GM19324 (cell line): Measurements from ENCODE around the gene TBC1D16.

Source experiments
- ATAC-seq: cut with Tn5 transposase; IDR thresholded peaks from one replicate; pipeline ENCODE4 v1.9.1; 2021; ENCODE audit warnings: mild to moderate bottlenecking, moderate library complexity; ENCODE audit not compliant: unreplicated experiment, low FRiP score

TBC1D16 gene

GRCh38 chr17:79942591-79943346, 92.9 kb downstream of the TBC1D16 start:
- no peak for ATAC-seq

- ATAC-seq, result no peak
Observed at GRCh38 chr17:79942011-79942405, 93.7 kb downstream of the TBC1D16 start.

- no peak for ATAC-seq
Observed at GRCh38 chr17:79941088-79942010, 94.3 kb downstream of the TBC1D16 start.

- no peak for ATAC-seq
Observed at GRCh38 chr17:79940459-79941087, 95.1 kb downstream of the TBC1D16 start.

GRCh38 chr17:79939755-79940458, 95.8 kb downstream of the TBC1D16 start:
- no peak for ATAC-seq

- ATAC-seq, result no peak
Observed at GRCh38 chr17:79939094-79939435, 96.6 kb downstream of the TBC1D16 start.

- ATAC-seq, result no peak
Observed at GRCh38 chr17:79938336-79939093, 97.2 kb downstream of the TBC1D16 start.

- no peak for ATAC-seq
Observed at GRCh38 chr17:79937391-79938335, 98.0 kb downstream of the TBC1D16 start.

GRCh38 chr17:79936641-79937381, 98.9 kb downstream of the TBC1D16 start:
- no peak for ATAC-seq

GRCh38 chr17:79936050-79936449, 99.6 kb downstream of the TBC1D16 start:
- ATAC-seq, result no peak

- no peak for ATAC-seq
Observed at GRCh38 chr17:79935197-79935885, 100.3 kb downstream of the TBC1D16 start.

GRCh38 chr17:79934653-79934970, 101.1 kb downstream of the TBC1D16 start:
- ATAC-seq, result no peak

GRCh38 chr17:79933863-79934652, 101.6 kb downstream of the TBC1D16 start:
- no peak for ATAC-seq

- ATAC-seq, result no peak
Observed at GRCh38 chr17:79932451-79933306, 103.0 kb downstream of the TBC1D16 start.

- ATAC-seq, result no peak
Observed at GRCh38 chr17:79931817-79932309, 103.8 kb downstream of the TBC1D16 start.
